HCT116 (cell line): ENCODE data around the gene DNMT1. TPM values are rescaled to one million over a fixed set of nuclear protein-coding genes. Genes with fewer than 3 reads are reported as not detected.

Experiments
- ATAC-seq: fragments of 200-7000 bp; cut with Tn5 transposase; 2 replicates; pipeline ENCODE4 v1.9.1; 2020; ENCODE audit warnings: mild to moderate bottlenecking, moderate library complexity
- BruUV-seq: library from RNA; stranded (reverse); fragments of 400-500 nt; replicated peaks from 2 replicates; lab custom pipeline; 2021; lab: Mats Ljungman, UMichigan
- CTCF ChIA-PET: fragments of 300-600 bp; sonication (Branson Sonifier 250); formaldehyde crosslinking; loops from one replicate; lab custom pipeline; 2021; ENCODE audit warnings: antibody characterized with exemption; lab: Charles Lee
- POLR2A ChIA-PET: fragments of 300-600, 350-600 bp; sonication (Branson Sonifier 250); formaldehyde crosslinking; loops from one replicate; lab custom pipeline; 2021; ENCODE audit warnings: antibody characterized with exemption; lab: Charles Lee
- RAD21 ChIA-PET, 2 experiments: fragments of 300-600 bp; sonication (Branson Sonifier 250); formaldehyde crosslinking; loops; one replicate each; lab custom pipeline; 2023; ENCODE audit warnings: low total read pairs in 2 of 2; ENCODE audit not compliant: uncharacterized antibody in 2 of 2, unreplicated experiment in 2 of 2, low non-redundant PET in 1 of 2; lab: Charles Lee
- DNase-seq: peaks from one replicate; pipeline ENCODE4 v3.0.0-alpha.2; 2010; ENCODE audit warnings: low read depth, low spot score
- H2AFZ ChIP-seq: fragments of 200-600 bp; shearing (Covaris generic), sonication (generic); 2 replicates; pipeline ENCODE4 v1.6.1; 2017; ENCODE audit warnings: low read depth, mixed run types, mixed read lengths, antibody characterized with exemption, low read length; ENCODE audit not compliant: poor library complexity, severe bottlenecking
- H3K27ac ChIP-seq: 2 replicates; pipeline ENCODE4 v1.5.1; 2012; ENCODE audit warnings: low read depth, low read length
- H3K27me3 ChIP-seq: fragments of 200-600 bp; sonication (generic); 2 replicates; pipeline ENCODE4 v1.6.1; 2016; ENCODE audit warnings: mixed run types, low read length, mixed read lengths; ENCODE audit not compliant: insufficient read depth
- H3K36me3 ChIP-seq, 2 experiments: fragments of 200-500 bp in 1 of 2; fragments of 200-600 bp in 1 of 2; sonication (Bioruptor generic) in 1 of 2; sonication (generic) in 1 of 2; 2 replicates each; pipeline versions ENCODE4 v1.5.1 to v1.6.1; 2014 to 2016; ENCODE audit warnings: low read length in 2 of 2, inconsistent platforms in 1 of 2, mixed read lengths in 1 of 2, mixed run types in 1 of 2; ENCODE audit not compliant: insufficient read depth in 2 of 2, control insufficient read depth in 1 of 2
- H3K4me1 ChIP-seq, 2 experiments: fragments of 200-600 bp in 1 of 2; sonication (generic) in 1 of 2; 2 replicates each; pipeline versions ENCODE4 v1.5.1 to v1.6.1; 2012 to 2017; ENCODE audit warnings: low read length in 2 of 2, inconsistent platforms in 1 of 2, mild to moderate bottlenecking in 1 of 2, mixed read lengths in 1 of 2, mixed run types in 1 of 2, moderate library complexity in 1 of 2; ENCODE audit not compliant: insufficient read depth in 2 of 2, control insufficient read depth in 1 of 2
- H3K4me2 ChIP-seq: fragments of 200-600 bp; sonication (generic); 2 replicates; pipeline ENCODE4 v1.6.1; 2017; ENCODE audit warnings: mixed run types, low read length, mixed read lengths
- H3K4me3 ChIP-seq, 2 experiments: fragments of 200-600 bp in 1 of 2; sonication (generic) in 1 of 2; replicated peaks in 1 of 2; 2 replicates each; pipeline ENCODE4 v1.5.1; 2011 to 2016; ENCODE audit warnings: low read length in 2 of 2, control low read depth in 1 of 2, low read depth in 1 of 2, mild to moderate bottlenecking in 1 of 2, mixed read lengths in 1 of 2, mixed run types in 1 of 2
- H3K79me2 ChIP-seq: fragments of 200-600 bp; sonication (generic); 2 replicates; pipeline ENCODE4 v1.6.1; 2017; ENCODE audit warnings: mild to moderate bottlenecking, mixed run types, low read length, moderate library complexity, mixed read lengths; ENCODE audit not compliant: insufficient read depth
- H3K9ac ChIP-seq: fragments of 200-600 bp; sonication (generic); 2 replicates; pipeline ENCODE4 v1.6.1; 2016; ENCODE audit warnings: low read length, mixed read lengths
- H3K9me2 ChIP-seq: fragments of 200-600 bp; sonication (generic), shearing (Covaris generic); 2 replicates; pipeline ENCODE4 v1.6.1; 2017; ENCODE audit warnings: mixed run types, mild to moderate bottlenecking, moderate library complexity; ENCODE audit not compliant: insufficient read depth
- H3K9me3 ChIP-seq, 2 experiments: fragments of 200-500 bp in 1 of 2; fragments of 200-600 bp in 1 of 2; sonication (Bioruptor generic) in 1 of 2; sonication (generic) in 1 of 2; 2 replicates each; pipeline ENCODE4 v1.6.1; 2014 to 2017; ENCODE audit warnings: low read length in 2 of 2, mixed read lengths in 2 of 2, inconsistent platforms in 1 of 2, low read depth in 1 of 2, mild to moderate bottlenecking in 1 of 2, mixed run types in 1 of 2, moderate library complexity in 1 of 2; ENCODE audit not compliant: control insufficient read depth in 1 of 2, insufficient read depth in 1 of 2
- H4K20me1 ChIP-seq: fragments of 200-600 bp; sonication (generic), shearing (Covaris generic); 2 replicates; pipeline ENCODE4 v1.6.1; 2017; ENCODE audit warnings: mixed run types, mild to moderate bottlenecking, moderate library complexity; ENCODE audit not compliant: insufficient read depth
- EGR1 ChIP-seq: IDR thresholded peaks from 2 replicates; pipeline ENCODE4 v1.6.1; 2012; ENCODE audit warnings: low read depth
- EZH2phosphoT487 ChIP-seq: fragments of 200-600 bp; IDR thresholded peaks from 2 replicates; pipeline ENCODE4 v1.6.1; 2018; ENCODE audit warnings: antibody characterized with exemption, borderline replicate concordance
- FOSL1 ChIP-seq: IDR thresholded peaks from 2 replicates; pipeline ENCODE4 v1.6.1; 2012; ENCODE audit warnings: low read depth
- POLR2A ChIP-seq: IDR thresholded peaks from 2 replicates; pipeline ENCODE4 v1.7.0; 2011; ENCODE audit warnings: borderline replicate concordance; ENCODE audit not compliant: insufficient read depth, insufficient read length; ENCODE audit errors: extremely low read depth
- POLR2AphosphoS5 ChIP-seq: IDR thresholded peaks from 2 replicates; pipeline ENCODE4 v1.6.1; 2011; ENCODE audit warnings: mild to moderate bottlenecking, low read depth, low read length, moderate library complexity
- intact Hi-C: fragments of 100-400 bp; cut with micrococcal nuclease; formaldehyde crosslinking; loops from 2 replicates; pipeline ENCODE4 v1.10.0; 2022
- total RNA-seq: library from RNA; stranded (reverse); gene quantifications from one replicate; pipeline ENCODE4 v1.2.1, GENCODE V29; 2021; ENCODE audit not compliant: unreplicated experiment
- TF ChIP-seq, protein P1 (sequence below): IDR thresholded peaks from 2 replicates; pipeline ENCODE4 v1.6.1; 2012
- TF ChIP-seq, protein P2 (sequence below): IDR thresholded peaks from 2 replicates; pipeline ENCODE4 v1.6.1; 2011; ENCODE audit warnings: mild to moderate bottlenecking, low read length, moderate library complexity; ENCODE audit not compliant: insufficient replicate concordance; ENCODE audit errors: extremely low read depth
- TF ChIP-seq, protein P3 (sequence below): IDR thresholded peaks from 2 replicates; pipeline ENCODE4 v1.6.1; 2012

Gene DNMT1
- total RNA-seq, 1 experiment from 2014 or later = 235 TPM

DNA sequence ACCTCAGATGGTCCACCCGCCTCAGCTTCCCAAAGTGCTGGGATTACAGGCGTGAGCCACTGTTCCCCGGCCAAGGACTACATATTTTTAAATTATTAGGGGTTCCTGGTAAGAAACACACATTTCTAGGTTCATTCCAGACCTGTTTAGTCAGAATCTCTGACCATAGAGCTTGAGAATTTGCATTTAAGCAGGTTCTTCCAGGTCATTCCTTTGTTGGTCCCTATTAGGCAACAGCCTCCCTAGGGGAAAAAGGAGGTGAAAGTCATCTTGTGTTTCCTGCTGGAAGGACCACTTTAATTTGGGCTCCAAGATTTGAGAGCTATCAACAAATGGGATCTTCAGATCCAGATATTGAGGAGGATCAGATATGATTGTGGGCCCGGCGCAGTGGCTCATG lies 20.0 kb upstream of the DNMT1 start:
- H4K20me1 ChIP-seq = no peaks in the 10 kb centered on the region
- no TSS peak for BruUV-seq
- intact Hi-C loops = loop anchor here (10.0 kb wide), 1 partner anchor 610 kb away; no protein-coding TSS in a partner anchor
- peaks cover 0 to 1% of the 10 kb centered on the region in 2 experiments; a peak in 2 of 4 replicates for H3K4me1 ChIP-seq
- H3K27ac ChIP-seq = no peak overlapping the region
- H2AFZ ChIP-seq = no peak overlapping the region
- RAD21 ChIA-PET = no interaction called here
- no peaks in the 10 kb centered on the region for H3K27me3 ChIP-seq
- DNase-seq (no peak), ATAC-seq (no peak)
- CTCF ChIA-PET = no interaction called here
- POLR2A ChIA-PET = no interaction called here
- no peak overlapping the region for H3K4me2 ChIP-seq
- no peaks in the 10 kb centered on the region for H3K9me3 ChIP-seq
- H3K9ac ChIP-seq = no peak overlapping the region
- no peaks in the 10 kb centered on the region for H3K36me3 ChIP-seq
- H3K4me3 ChIP-seq = no peak overlapping the region
- no peaks in the 10 kb centered on the region for H3K9me2 ChIP-seq
- H3K79me2 ChIP-seq = no peaks in the 10 kb centered on the region
- TF ChIP-seq, protein P1, sequence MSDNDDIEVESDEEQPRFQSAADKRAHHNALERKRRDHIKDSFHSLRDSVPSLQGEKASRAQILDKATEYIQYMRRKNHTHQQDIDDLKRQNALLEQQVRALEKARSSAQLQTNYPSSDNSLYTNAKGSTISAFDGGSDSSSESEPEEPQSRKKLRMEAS = no peak
- TF ChIP-seq, protein P2, sequence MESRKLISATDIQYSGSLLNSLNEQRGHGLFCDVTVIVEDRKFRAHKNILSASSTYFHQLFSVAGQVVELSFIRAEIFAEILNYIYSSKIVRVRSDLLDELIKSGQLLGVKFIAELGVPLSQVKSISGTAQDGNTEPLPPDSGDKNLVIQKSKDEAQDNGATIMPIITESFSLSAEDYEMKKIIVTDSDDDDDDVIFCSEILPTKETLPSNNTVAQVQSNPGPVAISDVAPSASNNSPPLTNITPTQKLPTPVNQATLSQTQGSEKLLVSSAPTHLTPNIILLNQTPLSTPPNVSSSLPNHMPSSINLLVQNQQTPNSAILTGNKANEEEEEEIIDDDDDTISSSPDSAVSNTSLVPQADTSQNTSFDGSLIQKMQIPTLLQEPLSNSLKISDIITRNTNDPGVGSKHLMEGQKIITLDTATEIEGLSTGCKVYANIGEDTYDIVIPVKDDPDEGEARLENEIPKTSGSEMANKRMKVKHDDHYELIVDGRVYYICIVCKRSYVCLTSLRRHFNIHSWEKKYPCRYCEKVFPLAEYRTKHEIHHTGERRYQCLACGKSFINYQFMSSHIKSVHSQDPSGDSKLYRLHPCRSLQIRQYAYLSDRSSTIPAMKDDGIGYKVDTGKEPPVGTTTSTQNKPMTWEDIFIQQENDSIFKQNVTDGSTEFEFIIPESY = no peak
- no peak for TF ChIP-seq POLR2AphosphoS5
- no peak for TF ChIP-seq EZH2phosphoT487
- TF ChIP-seq, protein P3, sequence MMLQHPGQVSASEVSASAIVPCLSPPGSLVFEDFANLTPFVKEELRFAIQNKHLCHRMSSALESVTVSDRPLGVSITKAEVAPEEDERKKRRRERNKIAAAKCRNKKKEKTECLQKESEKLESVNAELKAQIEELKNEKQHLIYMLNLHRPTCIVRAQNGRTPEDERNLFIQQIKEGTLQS = no peak
- TF ChIP-seq EGR1 = no peak
- no peak for TF ChIP-seq FOSL1
- no peak for TF ChIP-seq POLR2A
